HepG2 (cell line): ENCODE measurements around the gene RAD50. TPM values are rescaled to one million over a fixed set of nuclear protein-coding genes. Genes with fewer than 3 reads are reported as not detected.
"Not testable (repeated sequence)": the region's sequence is repeated elsewhere in the genome, so short reads cannot be mapped to it uniquely, and the experiment has no call there.

Source experiments
- ATAC-seq: fragments of 200-7000 bp; cut with Tn5 transposase; 3 replicates; pipeline ENCODE4 v1.9.1; 2020; ENCODE audit warnings: mild to moderate bottlenecking, moderate library complexity
- BruUV-seq: library from RNA; stranded (reverse); fragments of 400-500 nt; replicated peaks from 2 replicates; lab custom pipeline; 2021; lab: Mats Ljungman, UMichigan
- CTCF ChIA-PET: fragments of 300-600 bp; formaldehyde crosslinking; extraction: SDS; loops from one replicate; lab custom pipeline; 2021; ENCODE audit warnings: low total read pairs, inconsistent platforms, low intra/inter-chr PET ratio; lab: Yijun Ruan, JAX
- POLR2A ChIA-PET: fragments of 350-600 bp; sonication (Branson Sonifier 250); formaldehyde crosslinking; loops from one replicate; lab custom pipeline; 2020; ENCODE audit warnings: antibody characterized with exemption, inconsistent platforms; lab: Yijun Ruan, JAX
- DNase-seq: peaks from one replicate; pipeline ENCODE4 v3.0.0-alpha.2; 2015; ENCODE audit warnings: low spot score
- FAIRE-seq: peaks from 3 replicates; lab custom pipeline; 2011; peaks lifted over from hg19 to GRCh38; lab: Jason Lieb, UNC
- H2AFZ ChIP-seq: one replicate; pipeline ENCODE4 v1.6.1; 2011; ENCODE audit warnings: low read length, inconsistent platforms
- H3K27ac ChIP-seq: fragments of 300-600 bp; 3 replicates; pipeline ENCODE4 v1.8.0; 2011; ENCODE audit warnings: mixed run types, mild to moderate bottlenecking, mixed read lengths, low read length, inconsistent platforms; ENCODE audit not compliant: insufficient read depth; ENCODE audit errors: extremely low read length
- H3K27me3 ChIP-seq, 2 experiments: fragments of 200-600 bp in 1 of 2; 2 replicates in 1 of 2; 3 replicates in 1 of 2; pipeline versions ENCODE4 v1.6.0 to v1.8.0; 2011; ENCODE audit warnings: low read length in 2 of 2, mild to moderate bottlenecking in 2 of 2, moderate library complexity in 2 of 2, inconsistent platforms in 1 of 2; ENCODE audit not compliant: insufficient read depth in 2 of 2, control insufficient read depth in 1 of 2
- H3K36me3 ChIP-seq, 2 experiments: fragments of 200-600 bp in 1 of 2; replicated peaks in 1 of 2; 2 replicates in 1 of 2; 3 replicates in 1 of 2; pipeline versions ENCODE4 v1.5.1 to v1.8.0; 2011; ENCODE audit warnings: low read length in 2 of 2, inconsistent platforms in 1 of 2; ENCODE audit not compliant: insufficient read depth in 2 of 2, control insufficient read depth in 1 of 2
- H3K4me1 ChIP-seq: 2 replicates; pipeline ENCODE4 v1.5.1; 2012; ENCODE audit warnings: low read length, inconsistent platforms; ENCODE audit not compliant: insufficient read depth
- H3K4me2 ChIP-seq: 2 replicates; pipeline ENCODE4 v1.6.0; 2011; ENCODE audit warnings: low read depth, low read length, inconsistent platforms
- H3K4me3 ChIP-seq, 3 experiments: fragments of 200-600 bp in 1 of 3; sonication (generic), shearing (Covaris generic) in 1 of 3; replicated peaks in 1 of 3; 2 replicates each; pipeline ENCODE4 v1.5.1; 2011 to 2016; ENCODE audit warnings: low read length in 3 of 3, inconsistent platforms in 2 of 3, low read depth in 2 of 3, mild to moderate bottlenecking in 2 of 3, control low read depth in 1 of 3, mixed read lengths in 1 of 3; ENCODE audit not compliant: insufficient read depth in 1 of 3
- H3K79me2 ChIP-seq: one replicate; pipeline ENCODE4 v1.6.1; 2011; ENCODE audit warnings: low read length, inconsistent platforms; ENCODE audit not compliant: insufficient read depth
- H3K9ac ChIP-seq: 2 replicates; pipeline ENCODE4 v1.6.0; 2011; ENCODE audit warnings: mild to moderate bottlenecking, low read depth, low read length, inconsistent platforms; ENCODE audit not compliant: insufficient read depth
- H3K9me3 ChIP-seq: 2 replicates; pipeline ENCODE4 v1.5.1; 2012; ENCODE audit warnings: mild to moderate bottlenecking, low read length
- H4K20me1 ChIP-seq: 2 replicates; pipeline ENCODE4 v1.6.0; 2011; ENCODE audit warnings: inconsistent platforms, mild to moderate bottlenecking, low read length, moderate library complexity; ENCODE audit not compliant: insufficient read depth
- MBNL3 ChIP-seq: fragments of 250-450 bp; sonication (Bioruptor Pico); conservative IDR thresholded peaks from 2 replicates; pipeline ENCODE4 v1.8.0; 2022; ENCODE audit warnings: mild to moderate bottlenecking, inconsistent platforms
- ZKSCAN8 ChIP-seq: IDR thresholded peaks from 2 replicates; pipeline ENCODE4 v1.6.1; 2016; ENCODE audit warnings: borderline replicate concordance, missing genetic modification reagents, missing compliant biosample characterization
- ZNF121 ChIP-seq: sonication (generic); formaldehyde crosslinking; IDR thresholded peaks from 2 replicates; pipeline ENCODE4 v1.5.0; 2020; ENCODE audit warnings: mild to moderate bottlenecking, missing genetic modification reagents
- WGBS: methylation state at CpG from one replicate; pipeline ENCODE4 v1.1.6; 2017; ENCODE audit warnings: low lambda C conversion rate; 5-methylcytosine and 5-hydroxymethylcytosine counted together
- in situ Hi-C: cut with HindIII; loops from 2 replicates; pipeline ENCODE4 v1.10.0; 2017; ENCODE audit warnings: low pct_unique_long_range_greater_than_20kb; ENCODE audit not compliant: extremely low pct_ligation_motif_present
- intact Hi-C: fragments of 100-400 bp; cut with micrococcal nuclease; formaldehyde crosslinking; loops from one replicate; pipeline ENCODE4 v1.10.0; 2022; ENCODE audit not compliant: unreplicated experiment
- polyA plus RNA-seq, 8 experiments: library from polyadenylated mRNA; depleted of rRNA in 3 of 8; stranded (reverse) in 7 of 8; unstranded in 1 of 8; fragments of >200 nt; fragmentation: Illumina TruSeq in 4 of 8; extraction: Trizol in 4 of 8; gene quantifications; 2 replicates each; pipeline versions ENCODE4 v1.2.1 to v1.2.3, GENCODE V29; 2011 to 2016; ENCODE audit warnings: low read depth in 4 of 8, missing spikeins in 1 of 8, mixed read lengths in 1 of 8; ENCODE audit not compliant: insufficient read depth in 1 of 8
- total RNA-seq, 5 experiments: library from RNA; depleted of rRNA; stranded (reverse); fragments of >200 nt; fragmentation: Illumina TruSeq; extraction: Trizol; gene quantifications; 2 replicates each; pipeline ENCODE4 v1.2.3, GENCODE V29; 2016; ENCODE audit warnings: low read depth in 1 of 5
- TF ChIP-seq, protein P1 (sequence below): IDR thresholded peaks from 2 replicates; pipeline ENCODE4 v1.6.1; 2016; ENCODE audit warnings: low read depth, control low read depth
- TF ChIP-seq, protein P2 (sequence below): sonication (generic); formaldehyde crosslinking; IDR thresholded peaks from 2 replicates; pipeline ENCODE4 v1.4.0; 2020; ENCODE audit warnings: missing genetic modification reagents, borderline replicate concordance

RAD50 gene
- total and polyA plus RNA-seq, 2 of the 13 experiments (the other 11 are each of a cell fraction or from before 2014, with no cell fraction given), result 19.2 to 23.4 TPM

DNA sequence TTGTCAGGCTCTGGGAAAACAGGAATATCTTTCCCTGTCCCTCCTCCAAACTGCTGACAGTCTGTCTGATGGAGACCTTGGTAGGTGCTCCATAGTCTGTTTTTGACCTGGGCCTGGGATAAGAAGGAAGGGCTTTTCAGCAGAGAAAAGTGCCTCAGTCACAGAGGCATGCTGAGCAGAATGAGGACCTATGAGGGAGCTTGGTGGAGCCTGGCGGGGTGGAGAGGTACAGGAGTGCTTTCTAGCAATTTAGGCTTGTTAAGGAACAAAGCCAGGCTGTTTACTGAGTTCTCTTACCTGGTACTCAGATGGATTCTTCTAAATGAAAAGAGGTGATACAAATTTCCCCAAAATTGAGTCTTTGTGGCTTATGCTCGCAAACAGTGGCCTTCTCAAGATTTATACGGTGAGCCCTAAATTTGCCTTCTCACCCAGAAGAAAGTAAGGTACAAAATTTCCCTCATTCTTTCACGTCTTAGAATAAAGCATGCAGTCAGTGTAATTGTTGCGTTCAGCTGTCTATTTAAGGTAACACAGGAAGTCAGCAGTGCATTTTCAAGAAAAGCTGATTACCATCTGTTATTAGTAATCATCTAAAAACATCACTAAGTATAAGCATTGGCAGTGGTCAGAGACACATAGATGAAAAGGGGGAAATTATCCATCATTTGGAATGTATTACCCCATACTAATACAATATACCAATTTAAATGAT, 72.6 kb downstream of the RAD50 start (continued):
- TF ChIP-seq, protein P1, sequence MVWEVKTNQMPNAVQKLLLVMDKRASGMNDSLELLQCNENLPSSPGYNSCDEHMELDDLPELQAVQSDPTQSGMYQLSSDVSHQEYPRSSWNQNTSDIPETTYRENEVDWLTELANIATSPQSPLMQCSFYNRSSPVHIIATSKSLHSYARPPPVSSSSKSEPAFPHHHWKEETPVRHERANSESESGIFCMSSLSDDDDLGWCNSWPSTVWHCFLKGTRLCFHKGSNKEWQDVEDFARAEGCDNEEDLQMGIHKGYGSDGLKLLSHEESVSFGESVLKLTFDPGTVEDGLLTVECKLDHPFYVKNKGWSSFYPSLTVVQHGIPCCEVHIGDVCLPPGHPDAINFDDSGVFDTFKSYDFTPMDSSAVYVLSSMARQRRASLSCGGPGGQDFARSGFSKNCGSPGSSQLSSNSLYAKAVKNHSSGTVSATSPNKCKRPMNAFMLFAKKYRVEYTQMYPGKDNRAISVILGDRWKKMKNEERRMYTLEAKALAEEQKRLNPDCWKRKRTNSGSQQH (CRISPR knock-in tag), result no peak

DNA sequence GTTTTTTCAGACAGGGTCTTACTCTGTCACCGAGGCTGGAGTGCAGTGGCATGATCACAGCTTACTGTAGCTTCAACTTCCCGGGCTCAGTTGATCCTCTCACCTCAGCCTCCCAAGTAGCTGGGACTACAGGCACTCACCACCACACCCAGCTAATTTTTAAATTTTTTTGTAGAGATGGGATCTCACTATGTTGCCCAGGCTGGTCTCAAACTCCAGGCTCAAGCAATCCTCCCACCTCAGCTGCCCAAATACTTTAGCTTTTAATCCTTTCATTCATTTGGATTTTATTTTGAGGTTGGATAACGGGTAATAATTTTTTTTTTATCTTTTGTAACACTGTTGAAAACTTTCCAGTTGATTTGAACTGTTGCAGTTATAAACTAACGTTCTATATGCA, 76.8 kb downstream of the RAD50 start:
- TF ChIP-seq ZNF121 (CRISPR knock-in tag), result peak; percentile 42; the same call in 1 of the 2 replicates
- DNase-seq, H2AFZ ChIP-seq, H4K20me1 ChIP-seq, intact Hi-C loops, H3K27me3 ChIP-seq, FAIRE-seq, H3K4me3 ChIP-seq, H3K4me1 ChIP-seq, BruUV-seq, H3K79me2 ChIP-seq, CTCF ChIA-PET, H3K9me3 ChIP-seq, H3K4me2 ChIP-seq, ATAC-seq, POLR2A ChIA-PET, H3K9ac ChIP-seq, in situ Hi-C loops, H3K27ac ChIP-seq: not testable (repeated sequence)
- peaks cover 12 to 38% of the 10 kb centered on the region in 2 experiments for H3K36me3 ChIP-seq
- WGBS, result 97% methylated on average over 4 of the region's 4 CpGs

DNA sequence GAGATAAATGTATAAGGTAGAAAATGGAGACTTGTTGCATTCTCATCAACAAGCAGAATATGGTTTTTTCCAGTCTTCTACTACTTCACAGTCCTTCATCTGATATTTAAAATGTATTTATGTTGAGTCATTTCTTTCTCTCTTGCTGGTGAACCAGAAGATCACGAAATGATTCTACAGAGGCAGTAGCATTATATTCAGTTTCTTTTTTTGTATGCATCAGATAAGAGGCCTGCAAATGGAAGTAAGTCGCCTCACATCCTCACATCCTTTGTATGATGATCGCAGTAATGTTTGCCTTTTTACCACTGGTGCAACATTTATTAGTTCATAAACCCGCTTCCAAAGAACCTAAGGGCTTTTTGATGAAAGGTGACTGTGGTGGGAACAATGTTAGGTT, 79.1 kb downstream of the RAD50 start:
- ChIA-PET POLR2A (no interaction called here), CTCF (no interaction called here)
- Histone ChIP-seq H3K79me2 (no peaks in the 10 kb centered on the region), H3K9me3 (no peaks in the 10 kb centered on the region), H3K4me3 (no peak overlapping the region), H3K4me2 (no peak overlapping the region), H3K4me1 (no peaks in the 10 kb centered on the region), H2AFZ (no peak overlapping the region), H3K36me3 (peaks cover 13 to 44% of the 10 kb centered on the region in 2 experiments), H3K27ac (no peak overlapping the region), H4K20me1 (no peaks in the 10 kb centered on the region), H3K9ac (no peak overlapping the region), H3K27me3 (no peaks in the 10 kb centered on the region)
- 96% methylated on average over 4 of the region's 4 CpGs for WGBS
- DNase-seq (no peak), FAIRE-seq (no peak), ATAC-seq (no peak)
- intact Hi-C loops (no loop called here), in situ Hi-C loops (no loop called here)
- no TSS peak for BruUV-seq
- TF ChIP-seq MBNL3 (CRISPR knock-in tag), result no peak
- TF ChIP-seq ZKSCAN8, result no peak
- TF ChIP-seq, protein P2, sequence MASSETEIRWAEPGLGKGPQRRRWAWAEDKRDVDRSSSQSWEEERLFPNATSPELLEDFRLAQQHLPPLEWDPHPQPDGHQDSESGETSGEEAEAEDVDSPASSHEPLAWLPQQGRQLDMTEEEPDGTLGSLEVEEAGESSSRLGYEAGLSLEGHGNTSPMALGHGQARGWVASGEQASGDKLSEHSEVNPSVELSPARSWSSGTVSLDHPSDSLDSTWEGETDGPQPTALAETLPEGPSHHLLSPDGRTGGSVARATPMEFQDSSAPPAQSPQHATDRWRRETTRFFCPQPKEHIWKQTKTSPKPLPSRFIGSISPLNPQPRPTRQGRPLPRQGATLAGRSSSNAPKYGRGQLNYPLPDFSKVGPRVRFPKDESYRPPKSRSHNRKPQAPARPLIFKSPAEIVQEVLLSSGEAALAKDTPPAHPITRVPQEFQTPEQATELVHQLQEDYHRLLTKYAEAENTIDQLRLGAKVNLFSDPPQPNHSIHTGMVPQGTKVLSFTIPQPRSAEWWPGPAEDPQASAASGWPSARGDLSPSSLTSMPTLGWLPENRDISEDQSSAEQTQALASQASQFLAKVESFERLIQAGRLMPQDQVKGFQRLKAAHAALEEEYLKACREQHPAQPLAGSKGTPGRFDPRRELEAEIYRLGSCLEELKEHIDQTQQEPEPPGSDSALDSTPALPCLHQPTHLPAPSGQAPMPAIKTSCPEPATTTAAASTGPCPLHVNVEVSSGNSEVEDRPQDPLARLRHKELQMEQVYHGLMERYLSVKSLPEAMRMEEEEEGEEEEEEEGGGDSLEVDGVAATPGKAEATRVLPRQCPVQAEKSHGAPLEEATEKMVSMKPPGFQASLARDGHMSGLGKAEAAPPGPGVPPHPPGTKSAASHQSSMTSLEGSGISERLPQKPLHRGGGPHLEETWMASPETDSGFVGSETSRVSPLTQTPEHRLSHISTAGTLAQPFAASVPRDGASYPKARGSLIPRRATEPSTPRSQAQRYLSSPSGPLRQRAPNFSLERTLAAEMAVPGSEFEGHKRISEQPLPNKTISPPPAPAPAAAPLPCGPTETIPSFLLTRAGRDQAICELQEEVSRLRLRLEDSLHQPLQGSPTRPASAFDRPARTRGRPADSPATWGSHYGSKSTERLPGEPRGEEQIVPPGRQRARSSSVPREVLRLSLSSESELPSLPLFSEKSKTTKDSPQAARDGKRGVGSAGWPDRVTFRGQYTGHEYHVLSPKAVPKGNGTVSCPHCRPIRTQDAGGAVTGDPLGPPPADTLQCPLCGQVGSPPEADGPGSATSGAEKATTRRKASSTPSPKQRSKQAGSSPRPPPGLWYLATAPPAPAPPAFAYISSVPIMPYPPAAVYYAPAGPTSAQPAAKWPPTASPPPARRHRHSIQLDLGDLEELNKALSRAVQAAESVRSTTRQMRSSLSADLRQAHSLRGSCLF (CRISPR knock-in tag), result no peak
